Suprapubic skin (tissue), 4 donors: ENCODE data around the gene CLIP4. TPM values are rescaled to one million over a fixed set of nuclear protein-coding genes. Genes with fewer than 3 reads are reported as not detected.

ENCODE experiments used
- DNase-seq, 2 donors: peaks; one replicate each; pipeline ENCODE4 v3.0.0-alpha.2; 2019; ENCODE audit warnings: low spot score in 2 of 2
- H3K27ac ChIP-seq: fragments of 200-600 bp; sonication (generic); one replicate; pipeline ENCODE4 v1.5.1; 2019
- H3K27me3 ChIP-seq: fragments of 200-600 bp; sonication (generic); one replicate; pipeline ENCODE4 v1.5.1; 2019
- H3K36me3 ChIP-seq: fragments of 200-600 bp; sonication (generic); one replicate; pipeline ENCODE4 v1.5.1; 2019
- H3K4me1 ChIP-seq: fragments of 200-600 bp; sonication (generic); one replicate; pipeline ENCODE4 v1.5.1; 2019
- H3K4me3 ChIP-seq: fragments of 200-600 bp; sonication (generic); one replicate; pipeline ENCODE4 v1.5.1; 2019; ENCODE audit warnings: mild to moderate bottlenecking
- H3K9me3 ChIP-seq: fragments of 200-600 bp; sonication (generic); one replicate; pipeline ENCODE4 v1.5.1; 2019
- CTCF ChIP-seq, 2 donors: fragments of 200-600 bp in 1 of 2; fragments of 450-650 bp in 1 of 2; sonication (generic) in 1 of 2; IDR thresholded peaks; one replicate each; pipeline ENCODE4 v1.5.1; 2016 to 2019; ENCODE audit warnings: antibody characterized with exemption in 2 of 2, mild to moderate bottlenecking in 1 of 2, moderate library complexity in 1 of 2
- EP300 ChIP-seq: sonication (generic); formaldehyde crosslinking; IDR thresholded peaks from one replicate; pipeline ENCODE4 v1.6.1; 2017; ENCODE audit warnings: antibody characterized with exemption
- POLR2A ChIP-seq, 2 donors: fragments of 450-650 bp; IDR thresholded peaks; one replicate each; pipeline ENCODE4 v1.6.1; 2017; ENCODE audit warnings: antibody characterized with exemption in 2 of 2, mild to moderate bottlenecking in 2 of 2, moderate library complexity in 2 of 2
- POLR2AphosphoS5 ChIP-seq, 3 donors: sonication (generic); formaldehyde crosslinking; IDR thresholded peaks; one replicate each; pipeline ENCODE4 v1.6.1; 2017; ENCODE audit warnings: antibody characterized with exemption in 3 of 3
- WGBS: methylation state at CpG from one replicate; pipeline ENCODE4 v1.1.5; 2018; 5-methylcytosine and 5-hydroxymethylcytosine counted together
- total RNA-seq, 4 donors: library from RNA; depleted of rRNA; stranded (reverse); fragments of >200 nt; gene quantifications; one replicate each; pipeline ENCODE4 v1.1.0, GENCODE V29; 2016

CLIP4 gene
- total RNA-seq, 4 donors from 2014 or later, result 61.9 to 173 (median 67.4) TPM

- Histone ChIP-seq H3K4me3 (no peak overlapping the region), H3K27me3 (no peaks in the 10 kb centered on the region), H3K4me1 (peaks cover 13% of the 10 kb centered on the region), H3K36me3 (peaks cover 5% of the 10 kb centered on the region), H3K27ac (no peak overlapping the region), H3K9me3 (no peaks in the 10 kb centered on the region)
- DNase-seq, result no peak
- TF ChIP-seq POLR2AphosphoS5 (IDR thresholded peaks at IDR 0.05), result no peak
- TF ChIP-seq EP300, result no peak
- TF ChIP-seq POLR2A (IDR thresholded peaks at IDR 0.05), result no peak
- TF ChIP-seq CTCF (IDR thresholded peaks at IDR 0.05), result no peak
- 89% methylated on average over 1 of the region's 1 CpG for WGBS
Observed at GRCh38 chr2:29124504-29124903, 9.3 kb downstream of the CLIP4 start.

GRCh38 chr2:29129586-29130281 lies 14.5 kb downstream of the CLIP4 start:
- DNase-seq, result no peak
- no peak for TF ChIP-seq POLR2A (IDR thresholded peaks at IDR 0.05)
- TF ChIP-seq POLR2AphosphoS5 (IDR thresholded peaks at IDR 0.05), result no peak
- TF ChIP-seq EP300, result no peak
- TF ChIP-seq CTCF (IDR thresholded peaks at IDR 0.05), result no peak
- no peaks in the 10 kb centered on the region for H3K27me3 ChIP-seq
- H3K27ac ChIP-seq, result peak overlapping the region; percentile 39
- no peak overlapping the region for H3K4me3 ChIP-seq
- 76% methylated on average over 2 of the region's 2 CpGs for WGBS
- no peaks in the 10 kb centered on the region for H3K9me3 ChIP-seq
- H3K4me1 ChIP-seq, result peaks cover 22% of the 10 kb centered on the region
- peaks cover 31% of the 10 kb centered on the region for H3K36me3 ChIP-seq

GRCh38 chr2:29130295-29130694 lies 15.1 kb downstream of the CLIP4 start:
- H3K36me3 ChIP-seq, result peaks cover 28% of the 10 kb centered on the region
- no peak for DNase-seq
- H3K27ac ChIP-seq, result peak overlapping the region; percentile 39
- no peak overlapping the region for H3K4me3 ChIP-seq
- 53% methylated on average over 2 of the region's 2 CpGs for WGBS
- TF ChIP-seq POLR2A (IDR thresholded peaks at IDR 0.05), result no peak
- no peaks in the 10 kb centered on the region for H3K9me3 ChIP-seq
- no peaks in the 10 kb centered on the region for H3K27me3 ChIP-seq
- H3K4me1 ChIP-seq, result peaks cover 22% of the 10 kb centered on the region

GRCh38 chr2:29134933-29135332 lies 19.7 kb downstream of the CLIP4 start:
- DNase-seq, result no peak
- no peak for TF ChIP-seq POLR2AphosphoS5 (IDR thresholded peaks at IDR 0.05)
- no peak for TF ChIP-seq CTCF (IDR thresholded peaks at IDR 0.05)
- TF ChIP-seq POLR2A (IDR thresholded peaks at IDR 0.05), result no peak
- TF ChIP-seq EP300, result no peak
- H3K4me1 ChIP-seq, result peaks cover 10% of the 10 kb centered on the region

GRCh38 chr2:29139152-29139551 lies 23.9 kb downstream of the CLIP4 start:
- 97% methylated on average over 3 of the region's 3 CpGs for WGBS
- no peaks in the 10 kb centered on the region for H3K27me3 ChIP-seq
- H3K27ac ChIP-seq, result no peak overlapping the region
- no peak overlapping the region for H3K4me3 ChIP-seq
- TF ChIP-seq POLR2AphosphoS5 (IDR thresholded peaks at IDR 0.05) (no peak), EP300 (no peak), CTCF (IDR thresholded peaks at IDR 0.05) (no peak), POLR2A (IDR thresholded peaks at IDR 0.05) (no peak)
- peaks cover 28% of the 10 kb centered on the region for H3K36me3 ChIP-seq
- no peak for DNase-seq
- H3K4me1 ChIP-seq, result no peaks in the 10 kb centered on the region
- no peaks in the 10 kb centered on the region for H3K9me3 ChIP-seq

More at GRCh38 chr2:29134933-29135332, 19.7 kb downstream of the CLIP4 start:
- H3K27me3 ChIP-seq, result no peaks in the 10 kb centered on the region
- H3K4me3 ChIP-seq, result no peak overlapping the region
- no peaks in the 10 kb centered on the region for H3K9me3 ChIP-seq
- 94% methylated on average over 1 of the region's 1 CpG for WGBS
- no peak overlapping the region for H3K27ac ChIP-seq
- peaks cover 43% of the 10 kb centered on the region for H3K36me3 ChIP-seq
